Measurements from ENCODE around the gene JAM2.
A peak's percentile ranks its signal among the peaks of the same experiment; 100 is the strongest.

JAM2 gene

DNA sequence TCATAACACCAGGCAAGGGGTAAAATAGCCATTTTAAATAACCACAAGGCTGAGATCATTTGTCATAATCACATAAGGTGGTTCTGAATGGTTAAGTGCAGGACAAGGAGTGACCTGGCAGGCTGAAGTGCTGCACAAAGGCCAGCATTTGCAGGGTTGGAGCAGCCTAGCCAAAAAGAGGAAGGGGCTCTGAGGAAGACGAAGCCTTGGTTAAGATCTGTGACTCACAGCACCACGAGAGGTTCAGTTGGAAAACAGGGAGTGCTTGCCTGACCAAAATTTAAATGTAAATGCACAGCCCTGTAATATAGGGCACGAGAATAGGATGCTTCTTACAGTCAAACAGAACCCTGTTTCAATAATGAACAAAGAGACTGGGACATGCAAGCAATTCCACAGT lies 83.6 kb downstream of the JAM2 start:
- Histone ChIP-seq H3K27me3 (ENCODE audit: control insufficient read depth, insufficient read depth, low read length) (no peaks in the 10 kb centered on the region), H3K4me1 (ENCODE audit: control insufficient read depth, insufficient read depth, low read length) (peaks cover 3% of the 10 kb centered on the region), H3K36me3 (ENCODE audit: control insufficient read depth, insufficient read depth, low read length) (peaks cover 57% of the 10 kb centered on the region), H3K9me3 (ENCODE audit: control insufficient read depth, insufficient read depth, low read depth, low read length) (no peaks in the 10 kb centered on the region), H3K4me3 (ENCODE audit: low read depth, low read length) (no peak overlapping the region), H3K9ac (ENCODE audit: low read length) (no peak overlapping the region), H3K27ac (ENCODE audit: low read depth, low read length) (no peak overlapping the region)

DNA sequence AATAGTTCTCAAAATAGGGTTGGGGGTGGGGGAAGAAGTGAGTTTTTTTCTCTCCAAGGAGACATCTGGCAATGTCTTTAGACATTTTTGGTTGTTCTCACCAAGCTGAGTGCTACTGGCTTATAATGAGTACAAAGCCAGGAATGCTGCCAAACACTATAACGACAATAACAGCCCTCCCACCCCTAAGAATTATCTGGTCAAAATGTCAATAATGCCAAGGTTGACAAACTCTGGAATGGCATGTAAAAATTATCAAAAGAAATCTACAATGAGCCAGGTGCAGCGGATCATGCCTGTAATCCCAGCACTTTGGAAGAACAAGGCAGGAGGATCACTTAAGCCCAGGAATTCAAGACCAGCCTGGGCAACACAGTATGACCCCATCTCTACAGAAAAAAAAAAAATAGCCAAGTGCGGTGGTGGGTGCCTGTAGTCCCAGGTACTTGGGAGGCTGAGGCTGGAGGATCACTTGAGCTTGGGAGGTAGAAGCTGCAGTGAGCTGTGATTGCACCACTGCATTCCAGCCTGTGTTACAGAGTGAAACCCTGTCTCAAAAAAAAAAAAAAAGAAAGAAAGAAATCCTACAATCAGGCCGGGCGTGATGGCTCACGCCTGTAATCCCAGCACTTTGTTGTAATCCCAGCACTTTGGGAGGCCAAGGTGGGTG lies 93.2 kb downstream of the JAM2 start:
- H3K27me3 ChIP-seq (ENCODE audit: control insufficient read depth, insufficient read depth, low read length) = no peaks in the 10 kb centered on the region
- H3K4me1 ChIP-seq (ENCODE audit: control insufficient read depth, insufficient read depth, low read length) = peaks cover 6% of the 10 kb centered on the region; the same call in 1 of the 2 replicates
- H3K9me3 ChIP-seq (ENCODE audit: control insufficient read depth, insufficient read depth, low read depth, low read length) = no peaks in the 10 kb centered on the region
- H3K4me3 ChIP-seq (ENCODE audit: low read depth, low read length) = no peak overlapping the region
- no peak overlapping the region for H3K9ac ChIP-seq (ENCODE audit: low read length)
- no peak overlapping the region for H3K27ac ChIP-seq (ENCODE audit: low read depth, low read length)
- peaks cover 31% of the 10 kb centered on the region for H3K36me3 ChIP-seq (ENCODE audit: control insufficient read depth, insufficient read depth, low read length)

DNA sequence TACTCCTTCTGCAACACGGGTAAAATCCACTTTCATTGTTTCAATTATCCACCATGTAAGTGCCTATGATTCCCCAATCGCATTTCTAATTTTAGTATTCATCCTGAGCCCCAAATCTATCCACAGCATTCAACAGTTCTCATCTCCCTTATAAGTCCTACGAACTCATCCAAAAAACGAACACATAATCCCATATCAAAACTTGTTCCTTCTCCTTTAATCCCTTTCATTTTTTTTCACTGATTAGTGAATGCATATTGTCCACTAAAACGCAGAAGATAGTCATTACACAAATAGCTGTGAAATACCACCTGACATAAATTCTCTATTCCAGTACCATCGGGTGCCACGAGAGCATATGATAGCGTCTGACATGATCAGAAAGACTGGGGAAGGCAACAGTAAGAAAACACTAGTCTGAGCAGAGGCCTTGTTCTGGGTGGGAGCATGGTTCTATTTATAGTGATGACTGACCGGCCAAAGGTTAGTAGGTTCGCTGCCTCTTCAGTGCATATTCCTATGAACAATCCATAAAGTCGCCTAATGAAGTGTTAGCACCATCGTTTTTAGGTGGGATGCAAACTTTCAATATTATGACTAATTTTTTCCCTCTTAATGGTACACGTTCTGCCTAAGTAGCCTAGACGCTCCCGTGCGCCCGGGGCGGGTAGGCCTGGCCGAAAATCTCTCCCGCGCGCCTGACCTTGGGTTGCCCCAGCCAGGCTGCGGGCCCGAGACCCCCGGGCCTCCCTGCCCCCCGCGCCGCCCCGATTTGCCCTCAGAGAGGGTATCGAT lies 95.0 kb downstream of the JAM2 start:
- H3K36me3 ChIP-seq (ENCODE audit: control insufficient read depth, insufficient read depth, low read length) = peaks cover 13% of the 10 kb centered on the region
- peaks cover 6% of the 10 kb centered on the region; the same call in 1 of the 2 replicates for H3K4me1 ChIP-seq (ENCODE audit: control insufficient read depth, insufficient read depth, low read length)
- peak overlapping the region; percentile 98 for H3K4me3 ChIP-seq (ENCODE audit: low read depth, low read length)
- no peaks in the 10 kb centered on the region for H3K27me3 ChIP-seq (ENCODE audit: control insufficient read depth, insufficient read depth, low read length)
- H3K9ac ChIP-seq (ENCODE audit: low read length) = peak overlapping the region; percentile 100
- no peaks in the 10 kb centered on the region for H3K9me3 ChIP-seq (ENCODE audit: control insufficient read depth, insufficient read depth, low read depth, low read length)
- peak overlapping the region; percentile 49; the same call in 1 of the 2 replicates for H3K27ac ChIP-seq (ENCODE audit: low read depth, low read length)

DNA sequence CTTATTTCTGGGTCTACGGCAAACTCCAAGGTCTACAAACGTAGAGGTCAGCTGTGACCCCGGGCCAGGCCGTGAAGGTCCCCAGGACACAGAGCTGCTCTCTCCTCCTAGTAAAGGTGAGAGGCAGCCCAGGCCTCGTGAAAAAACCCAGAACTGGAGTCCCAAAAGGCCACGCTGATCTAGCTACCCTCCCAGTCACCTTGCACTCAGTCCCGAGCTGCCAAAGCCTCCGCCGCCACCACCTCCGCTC lies 95.5 kb downstream of the JAM2 start:
- no peaks in the 10 kb centered on the region for H3K27me3 ChIP-seq (ENCODE audit: control insufficient read depth, insufficient read depth, low read length)
- H3K36me3 ChIP-seq (ENCODE audit: control insufficient read depth, insufficient read depth, low read length) = peaks cover 8% of the 10 kb centered on the region
- H3K4me1 ChIP-seq (ENCODE audit: control insufficient read depth, insufficient read depth, low read length) = peaks cover 6% of the 10 kb centered on the region; the same call in 1 of the 2 replicates
- peak overlapping the region; percentile 49; the same call in 1 of the 2 replicates for H3K27ac ChIP-seq (ENCODE audit: low read depth, low read length)
- H3K9me3 ChIP-seq (ENCODE audit: control insufficient read depth, insufficient read depth, low read depth, low read length) = no peaks in the 10 kb centered on the region
- peak overlapping the region; percentile 100 for H3K9ac ChIP-seq (ENCODE audit: low read length)
- H3K4me3 ChIP-seq (ENCODE audit: low read depth, low read length) = peak overlapping the region; percentile 98

GRCh38 chr21:25734904-25735645 lies 96.0 kb downstream of the JAM2 start, which contains the start of the genes ATP5PF and GABPA:
Gene ATP5PF, minus strand, starts transcription at chr21:25734904. Its CDS starts 5,110 bp downstream, at chr21:25729794.
Gene GABPA, plus strand, starts transcription at chr21:25734972. Its CDS starts 6,627 bp downstream, at chr21:25741599.
- Histone ChIP-seq H3K9me3 (ENCODE audit: control insufficient read depth, insufficient read depth, low read depth, low read length) (no peaks in the 10 kb centered on the region), H3K9ac (ENCODE audit: low read length) (peak within 1 kb of the TSS; percentile 100), H3K27me3 (ENCODE audit: control insufficient read depth, insufficient read depth, low read length) (no peaks in the 10 kb centered on the region), H3K4me1 (ENCODE audit: control insufficient read depth, insufficient read depth, low read length) (peaks cover 6% of the 10 kb centered on the region; the same call in 1 of the 2 replicates), H3K4me3 (ENCODE audit: low read depth, low read length) (peak within 1 kb of the TSS; percentile 98), H3K27ac (ENCODE audit: low read depth, low read length) (peak within 1 kb of the TSS; percentile 97), H3K36me3 (ENCODE audit: control insufficient read depth, insufficient read depth, low read length) (0 out of 2 replicates have a peak, but pooled peaks cover 3% of the 10 kb centered on the region)

- Histone ChIP-seq H3K9me3 (ENCODE audit: control insufficient read depth, insufficient read depth, low read depth, low read length) (no peaks in the 10 kb centered on the region), H3K27me3 (ENCODE audit: control insufficient read depth, insufficient read depth, low read length) (no peaks in the 10 kb centered on the region), H3K36me3 (ENCODE audit: control insufficient read depth, insufficient read depth, low read length) (no peaks in the 10 kb centered on the region), H3K4me3 (ENCODE audit: low read depth, low read length) (peak overlapping the region; percentile 98), H3K27ac (ENCODE audit: low read depth, low read length) (peak overlapping the region; percentile 97), H3K9ac (ENCODE audit: low read length) (peak overlapping the region; percentile 100), H3K4me1 (ENCODE audit: control insufficient read depth, insufficient read depth, low read length) (peaks cover 6% of the 10 kb centered on the region; the same call in 1 of the 2 replicates)
Measured at GRCh38 chr21:25735646-25736597, 96.9 kb downstream of the JAM2 start.

- H3K27ac ChIP-seq (ENCODE audit: low read depth, low read length) = no peak overlapping the region
- H3K4me3 ChIP-seq (ENCODE audit: low read depth, low read length) = no peak overlapping the region
- H3K9ac ChIP-seq (ENCODE audit: low read length) = no peak overlapping the region
- no peaks in the 10 kb centered on the region; the same call in 1 of the 2 replicates for H3K36me3 ChIP-seq (ENCODE audit: control insufficient read depth, insufficient read depth, low read length)
- peaks cover 6% of the 10 kb centered on the region; the same call in 1 of the 2 replicates for H3K4me1 ChIP-seq (ENCODE audit: control insufficient read depth, insufficient read depth, low read length)
- H3K9me3 ChIP-seq (ENCODE audit: control insufficient read depth, insufficient read depth, low read depth, low read length) = no peaks in the 10 kb centered on the region
- no peaks in the 10 kb centered on the region for H3K27me3 ChIP-seq (ENCODE audit: control insufficient read depth, insufficient read depth, low read length)
Measured at GRCh38 chr21:25737421-25737820, 98.4 kb downstream of the JAM2 start.

DNA sequence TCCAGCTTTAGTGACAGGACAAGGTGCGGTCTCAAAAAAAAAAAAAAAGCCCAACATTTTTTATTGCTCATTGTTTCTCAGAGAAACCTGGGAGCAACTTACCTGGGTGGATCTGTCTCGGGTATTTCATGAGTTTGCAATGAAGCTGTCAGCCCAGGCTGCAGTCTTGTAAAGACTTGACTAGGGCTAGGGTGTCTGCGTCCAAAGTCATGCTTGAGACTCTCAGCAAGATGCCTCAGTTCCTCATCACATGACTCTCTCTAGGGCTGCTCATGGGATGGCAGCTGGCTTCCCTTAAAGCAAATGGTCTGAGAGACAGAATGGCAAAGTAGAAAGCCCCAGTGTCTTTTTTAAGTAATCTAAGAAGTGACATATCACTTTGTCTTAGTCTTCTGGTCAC lies 103.8 kb downstream of the JAM2 start:
- Histone ChIP-seq H3K4me1 (ENCODE audit: control insufficient read depth, insufficient read depth, low read length) (no peaks in the 10 kb centered on the region), H3K36me3 (ENCODE audit: control insufficient read depth, insufficient read depth, low read length) (peaks cover 9% of the 10 kb centered on the region), H3K9ac (ENCODE audit: low read length) (no peak overlapping the region), H3K9me3 (ENCODE audit: control insufficient read depth, insufficient read depth, low read depth, low read length) (no peaks in the 10 kb centered on the region), H3K4me3 (ENCODE audit: low read depth, low read length) (no peak overlapping the region), H3K27ac (ENCODE audit: low read depth, low read length) (no peak overlapping the region), H3K27me3 (ENCODE audit: control insufficient read depth, insufficient read depth, low read length) (no peaks in the 10 kb centered on the region)

- Histone ChIP-seq H3K9ac (ENCODE audit: low read length) (no peak overlapping the region), H3K4me3 (ENCODE audit: low read depth, low read length) (no peak overlapping the region), H3K27ac (ENCODE audit: low read depth, low read length) (no peak overlapping the region), H3K4me1 (ENCODE audit: control insufficient read depth, insufficient read depth, low read length) (no peaks in the 10 kb centered on the region), H3K36me3 (ENCODE audit: control insufficient read depth, insufficient read depth, low read length) (peaks cover 28% of the 10 kb centered on the region), H3K27me3 (ENCODE audit: control insufficient read depth, insufficient read depth, low read length) (no peaks in the 10 kb centered on the region), H3K9me3 (ENCODE audit: control insufficient read depth, insufficient read depth, low read depth, low read length) (no peaks in the 10 kb centered on the region)
Measured at GRCh38 chr21:25744854-25745253, 105.8 kb downstream of the JAM2 start.

DNA sequence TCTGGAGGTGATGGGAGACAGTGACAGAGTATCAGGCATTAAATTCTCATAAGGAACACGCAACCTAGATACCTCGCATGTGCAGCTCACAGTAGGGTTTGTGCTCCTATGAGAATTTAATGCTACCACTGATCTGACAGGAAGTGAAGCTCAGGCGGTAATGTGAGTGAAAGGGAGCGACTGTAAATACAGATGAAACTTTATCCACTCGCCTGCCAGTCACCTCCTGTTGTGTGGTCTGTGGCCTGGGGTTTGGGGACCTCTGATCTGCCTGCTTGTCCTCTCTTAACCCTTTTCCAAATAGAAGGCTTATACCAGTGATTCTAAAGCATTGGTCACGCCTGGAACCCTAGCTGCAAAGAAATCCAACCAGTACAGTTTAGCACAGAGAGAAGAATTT lies 111.0 kb downstream of the JAM2 start:
- Histone ChIP-seq H3K36me3 (ENCODE audit: control insufficient read depth, insufficient read depth, low read length) (peaks cover 51% of the 10 kb centered on the region), H3K4me3 (ENCODE audit: low read depth, low read length) (no peak overlapping the region), H3K27ac (ENCODE audit: low read depth, low read length) (no peak overlapping the region), H3K4me1 (ENCODE audit: control insufficient read depth, insufficient read depth, low read length) (no peaks in the 10 kb centered on the region), H3K27me3 (ENCODE audit: control insufficient read depth, insufficient read depth, low read length) (no peaks in the 10 kb centered on the region), H3K9ac (ENCODE audit: low read length) (no peak overlapping the region), H3K9me3 (ENCODE audit: control insufficient read depth, insufficient read depth, low read depth, low read length) (no peaks in the 10 kb centered on the region)

Data from HUES6 (cell line).